Caco-2 (cell line): Measurements from ENCODE around the gene GIPR. TPM values are rescaled to one million over a fixed set of nuclear protein-coding genes. Genes with fewer than 3 reads are reported as not detected.

Source experiments
- BruUV-seq: library from RNA; stranded (reverse); fragments of 400-500 nt; replicated peaks from 2 replicates; lab custom pipeline; 2021; lab: Mats Ljungman, UMichigan
- CTCF ChIA-PET: fragments of 300-600 bp; sonication (Branson Sonifier 250); formaldehyde crosslinking; loops from one replicate; lab custom pipeline; 2022; ENCODE audit warnings: antibody characterized with exemption; lab: Charles Lee
- POLR2A ChIA-PET: fragments of 300-600 bp; sonication (Branson Sonifier 250); formaldehyde crosslinking; loops from one replicate; lab custom pipeline; 2022; ENCODE audit warnings: antibody characterized with exemption; lab: Charles Lee
- DNase-seq, 2 experiments: peaks; one replicate each; pipeline versions ENCODE4 v3.0.0 to v3.0.0-alpha.2; 2020 to 2022
- H3K27me3 ChIP-seq: replicated peaks from 2 replicates; pipeline ENCODE4 v1.6.0; 2011; ENCODE audit warnings: low read length; ENCODE audit not compliant: control insufficient read depth, insufficient read depth
- H3K36me3 ChIP-seq: 2 replicates; pipeline ENCODE4 v1.5.1; 2011; ENCODE audit warnings: low read length; ENCODE audit not compliant: control insufficient read depth, insufficient read depth
- H3K4me1 ChIP-seq: fragments of 250-450 bp; sonication (Bioruptor Pico); 2 replicates; pipeline ENCODE4 v1.5.1; 2020; ENCODE audit warnings: mild to moderate bottlenecking
- H3K4me3 ChIP-seq: 2 replicates; pipeline ENCODE4 v1.5.1; 2011; ENCODE audit warnings: low read depth, mild to moderate bottlenecking, control low read depth, low read length
- H3K9me3 ChIP-seq: fragments of 250-450 bp; sonication (Bioruptor Pico); 2 replicates; pipeline ENCODE4 v1.5.1; 2020; ENCODE audit warnings: mild to moderate bottlenecking, moderate library complexity
- H3K27ac Mint-ChIP-seq: one replicate; pipeline ENCODE4 v1.8.0; 2022; ENCODE audit warnings: mixed read lengths; ENCODE audit not compliant: unreplicated experiment
- H3K27me3 Mint-ChIP-seq: one replicate; pipeline ENCODE4 v1.8.0; 2022; ENCODE audit warnings: mixed read lengths; ENCODE audit not compliant: insufficient read depth, unreplicated experiment
- H3K36me3 Mint-ChIP-seq: one replicate; pipeline ENCODE4 v1.8.0; 2022; ENCODE audit warnings: mild to moderate bottlenecking, mixed read lengths; ENCODE audit not compliant: insufficient read depth, unreplicated experiment
- H3K4me1 Mint-ChIP-seq: one replicate; pipeline ENCODE4 v1.8.0; 2022; ENCODE audit warnings: low read depth, mixed read lengths; ENCODE audit not compliant: unreplicated experiment
- H3K4me3 Mint-ChIP-seq: one replicate; pipeline ENCODE4 v1.8.0; 2022; ENCODE audit warnings: mild to moderate bottlenecking, moderate library complexity, mixed read lengths; ENCODE audit not compliant: unreplicated experiment
- H3K9me3 Mint-ChIP-seq: one replicate; pipeline ENCODE4 v1.8.0; 2022; ENCODE audit warnings: mixed read lengths; ENCODE audit not compliant: unreplicated experiment
- intact Hi-C: fragments of 100-400 bp; cut with micrococcal nuclease; formaldehyde crosslinking; loops from one replicate; pipeline ENCODE4 v1.10.0; 2022; ENCODE audit not compliant: unreplicated experiment
- total RNA-seq: library from RNA; stranded (reverse); gene quantifications from 2 replicates; pipeline ENCODE4 v1.2.3, GENCODE V29; 2022
- TF ChIP-seq, protein P1 (sequence below), 2 experiments: fragments of 200-600 bp in 1 of 2; IDR thresholded peaks; 1 replicate in 1 of 2; 2 replicates in 1 of 2; pipeline versions ENCODE4 v1.5.1 to v1.8.0; 2011 to 2022; ENCODE audit warnings: antibody characterized with exemption in 1 of 2, control low read depth in 1 of 2, inconsistent platforms in 1 of 2, low read depth in 1 of 2, low read length in 1 of 2, mild to moderate bottlenecking in 1 of 2, moderate library complexity in 1 of 2; ENCODE audit not compliant: insufficient read depth in 1 of 2, severe bottlenecking in 1 of 2, unreplicated experiment in 1 of 2

Gene GIPR
- total RNA-seq, 1 experiment from 2014 or later = 2.6 TPM

DNA sequence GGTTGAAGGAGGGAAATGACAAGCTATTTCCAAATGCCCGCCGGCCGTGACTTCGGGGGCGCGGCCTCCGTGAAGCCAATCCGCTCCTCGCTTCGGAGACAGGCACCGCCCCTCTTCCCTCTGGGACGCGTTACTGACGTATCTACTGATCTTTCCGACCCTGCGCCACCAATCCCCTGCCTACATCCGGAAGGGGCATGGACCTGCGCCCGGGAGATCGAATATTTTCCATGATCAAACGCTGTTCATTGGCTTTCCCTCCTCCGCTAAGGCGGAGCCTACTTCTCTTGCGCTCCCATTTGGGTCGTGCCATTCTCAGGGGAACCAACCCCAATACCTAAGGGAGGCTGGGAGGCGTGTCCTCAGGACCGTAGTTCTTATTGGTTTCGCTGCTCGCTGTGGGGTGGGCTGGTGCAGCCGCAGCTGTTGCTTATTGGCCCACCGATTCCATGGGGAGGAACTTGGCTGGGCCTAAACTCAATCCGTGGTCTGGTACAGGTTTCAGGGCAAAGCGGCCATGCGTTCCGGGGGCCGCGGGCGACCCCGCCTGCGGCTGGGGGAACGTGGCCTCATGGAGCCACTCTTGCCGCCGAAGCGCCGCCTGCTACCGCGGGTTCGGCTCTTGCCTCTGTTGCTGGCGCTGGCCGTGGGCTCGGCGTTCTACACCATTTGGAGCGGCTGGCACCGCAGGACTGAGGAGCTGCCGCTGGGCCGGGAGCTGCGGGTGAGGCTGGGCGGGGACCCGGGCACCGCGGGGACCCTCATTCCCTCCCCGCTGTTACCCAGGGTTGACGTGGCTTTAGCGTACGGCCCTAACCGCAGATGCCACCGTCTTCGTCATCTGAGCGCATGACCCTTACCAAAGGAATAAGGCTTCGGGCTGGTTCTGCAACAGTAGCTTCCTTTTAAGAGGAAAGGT is 24.4 kb downstream of the GIPR start, which contains the start of gene QPCTL:
TSS of gene QPCTL (plus strand) at position 480 of the 919 bp plus-strand sequence. CDS start at position 518, 38 bp downstream.
- Histone ChIP-seq H3K4me3 (peak within 1 kb of the TSS; percentile 95), H3K4me1 (peaks cover 4% of the 10 kb centered on the region; the same call in 1 of the 2 replicates), H3K27me3 (no peaks in the 10 kb centered on the region), H3K9me3 (no peaks in the 10 kb centered on the region), H3K36me3 (peaks cover 9% of the 10 kb centered on the region)
- ChIA-PET CTCF (interaction anchor here (1.0 to 3.9 kb wide), 21 partner anchors 10 to 214 kb away, joined by 3 to 46 read pairs (median 8); partner anchors contain the start of genes FBXO46, GIPR, SIX5 and SYMPK), POLR2A (interaction anchor here (0.5 to 3.7 kb wide), 20 partner anchors 10 to 1142 kb away, joined by 3 to 56 read pairs (median 4); partner anchors contain the start of genes BLOC1S3, DMPK, DMWD and FBXO46)
- TF ChIP-seq, protein P1, sequence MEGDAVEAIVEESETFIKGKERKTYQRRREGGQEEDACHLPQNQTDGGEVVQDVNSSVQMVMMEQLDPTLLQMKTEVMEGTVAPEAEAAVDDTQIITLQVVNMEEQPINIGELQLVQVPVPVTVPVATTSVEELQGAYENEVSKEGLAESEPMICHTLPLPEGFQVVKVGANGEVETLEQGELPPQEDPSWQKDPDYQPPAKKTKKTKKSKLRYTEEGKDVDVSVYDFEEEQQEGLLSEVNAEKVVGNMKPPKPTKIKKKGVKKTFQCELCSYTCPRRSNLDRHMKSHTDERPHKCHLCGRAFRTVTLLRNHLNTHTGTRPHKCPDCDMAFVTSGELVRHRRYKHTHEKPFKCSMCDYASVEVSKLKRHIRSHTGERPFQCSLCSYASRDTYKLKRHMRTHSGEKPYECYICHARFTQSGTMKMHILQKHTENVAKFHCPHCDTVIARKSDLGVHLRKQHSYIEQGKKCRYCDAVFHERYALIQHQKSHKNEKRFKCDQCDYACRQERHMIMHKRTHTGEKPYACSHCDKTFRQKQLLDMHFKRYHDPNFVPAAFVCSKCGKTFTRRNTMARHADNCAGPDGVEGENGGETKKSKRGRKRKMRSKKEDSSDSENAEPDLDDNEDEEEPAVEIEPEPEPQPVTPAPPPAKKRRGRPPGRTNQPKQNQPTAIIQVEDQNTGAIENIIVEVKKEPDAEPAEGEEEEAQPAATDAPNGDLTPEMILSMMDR (IDR thresholded peaks at IDR 0.05; ENCODE audit: insufficient read depth in 1 of 2, low read depth in 1 of 2, low read length in 1 of 2, severe bottlenecking in 1 of 2, unreplicated experiment in 1 of 2) = no peak
- peak; percentile 98 to 99 for DNase-seq
- no peaks in the 10 kb centered on the region for H3K9me3 Mint-ChIP-seq
- intact Hi-C loops = loop anchor here (1.0 to 2.0 kb wide), 4 partner anchors 15 to 108 kb away; partner anchors contain the start of gene OPA3
- no TSS peak for BruUV-seq
- H3K4me3 Mint-ChIP-seq = peak within 1 kb of the TSS; percentile 83
- peaks cover 54% of the 10 kb centered on the region for H3K36me3 Mint-ChIP-seq
- no peaks in the 10 kb centered on the region for H3K27me3 Mint-ChIP-seq
- peak within 1 kb of the TSS; percentile 93 for H3K27ac Mint-ChIP-seq
- no peaks in the 10 kb centered on the region for H3K4me1 Mint-ChIP-seq

- Histone ChIP-seq H3K27me3 (no peaks in the 10 kb centered on the region), H3K4me1 (peaks cover 4% of the 10 kb centered on the region; the same call in 1 of the 2 replicates), H3K9me3 (no peaks in the 10 kb centered on the region), H3K36me3 (peaks cover 5% of the 10 kb centered on the region), H3K4me3 (peak overlapping the region; percentile 95)
- ChIA-PET CTCF (interaction anchor here (0.5 to 3.9 kb wide), 19 partner anchors 11 to 548 kb away, joined by 3 to 46 read pairs (median 8); partner anchors contain the start of genes FBXO46, GIPR and SIX5), POLR2A (interaction anchor here (0.6 to 3.7 kb wide), 7 partner anchors 14 to 292 kb away, joined by 4 to 56 read pairs (median 8); partner anchors contain the start of genes OPA3 and SIX5)
- BruUV-seq = TSS peak; percentile 52
- peak; percentile 87 to 90 for DNase-seq
- Mint-ChIP-seq H3K27me3 (no peaks in the 10 kb centered on the region), H3K27ac (peak overlapping the region; percentile 82), H3K4me1 (no peaks in the 10 kb centered on the region), H3K36me3 (peaks cover 50% of the 10 kb centered on the region), H3K9me3 (no peaks in the 10 kb centered on the region), H3K4me3 (peak overlapping the region; percentile 83)
- TF ChIP-seq, protein P1 (IDR thresholded peaks at IDR 0.05; ENCODE audit: insufficient read depth in 1 of 2, low read depth in 1 of 2, low read length in 1 of 2, severe bottlenecking in 1 of 2, unreplicated experiment in 1 of 2) = peak; percentile 88 to 97
- intact Hi-C loops = loop anchor here (1.0 to 2.0 kb wide), 2 partner anchors 77 to 108 kb away; partner anchors contain the start of gene OPA3
Observed at GRCh38 chr19:45693106-45693788, 25.2 kb downstream of the GIPR start.
